ENCODE results near the gene IFNGR1. TPM values are rescaled to one million over a fixed set of nuclear protein-coding genes. Genes with fewer than 3 reads are reported as not detected.

Gene IFNGR1
- total and polyA plus RNA-seq, 2 experiments from 2014 or later: 22.8 to 23.2 TPM

DNA sequence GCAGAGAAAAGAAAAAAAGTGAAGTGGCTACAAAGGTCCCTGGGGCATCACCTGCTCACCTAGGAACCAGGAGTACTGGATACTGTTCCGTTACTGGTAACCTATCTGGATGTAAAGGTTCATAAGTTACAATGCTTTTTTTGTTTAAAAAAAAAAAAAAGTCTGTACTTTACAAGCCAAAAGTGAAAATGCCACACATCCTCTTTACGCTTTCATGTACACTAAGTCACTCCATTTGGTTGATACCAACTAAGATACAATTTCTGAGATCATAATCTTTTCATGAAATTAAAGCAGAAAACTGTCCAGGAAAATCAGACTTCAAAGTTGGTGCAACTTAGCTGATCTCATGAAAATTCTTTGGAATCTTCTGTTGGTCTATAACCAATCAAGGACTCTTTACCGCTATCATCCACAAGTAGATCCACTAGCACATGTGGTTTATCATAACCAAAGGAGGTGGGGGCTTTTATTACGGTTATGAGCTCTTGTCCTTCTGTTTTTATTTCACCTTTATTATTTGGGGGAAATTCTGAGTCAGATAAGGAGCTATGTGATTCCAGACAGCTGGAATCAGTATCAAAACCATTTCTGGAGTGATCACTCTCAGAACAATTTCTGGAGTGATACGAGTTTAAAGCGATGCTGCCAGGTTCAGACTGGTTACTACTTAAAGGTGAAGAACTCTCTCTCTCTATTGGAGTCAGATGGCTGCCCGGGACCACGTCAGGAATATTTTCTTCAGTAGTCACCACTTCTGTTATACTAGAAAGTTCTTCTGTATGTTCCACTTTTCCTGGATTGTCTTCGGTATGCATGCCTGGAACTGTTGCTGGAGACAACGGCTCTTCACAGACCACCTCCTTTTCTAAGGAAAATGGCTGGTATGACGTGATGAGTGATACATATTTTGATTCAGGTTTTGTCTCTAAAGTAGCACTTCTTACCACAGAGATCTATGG is 21.2 kb downstream of the IFNGR1 start:
- Mint-ChIP-seq H3K27me3 (ENCODE audit: insufficient read depth, low read depth, poor library complexity) (no peaks in the 10 kb centered on the region), H3K4me3 (no peak overlapping the region), H3K4me1 (no peaks in the 10 kb centered on the region), H3K36me3 (ENCODE audit: low read depth) (peaks cover 48% of the 10 kb centered on the region), H3K27ac (no peak overlapping the region), H3K9me3 (peaks cover 3% of the 10 kb centered on the region; the same call in 2 of the 3 replicates)
- Histone ChIP-seq H3F3A (replicated peaks; ENCODE audit: low read depth) (no peaks in the 10 kb centered on the region), H3K79me2 (replicated peaks; ENCODE audit: insufficient read depth) (no peaks in the 10 kb centered on the region), H3K4me1 (ENCODE audit: insufficient read depth) (no peaks in the 10 kb centered on the region), H3K4me3 (no peak overlapping the region), H3K4me2 (no peak overlapping the region), H2AFZ (no peak overlapping the region), H4K20me1 (replicated peaks; ENCODE audit: insufficient read depth) (no peaks in the 10 kb centered on the region), H3K9me2 (ENCODE audit: insufficient read depth) (no peaks in the 10 kb centered on the region; the same call in 1 of the 2 replicates), H3K27ac (ENCODE audit: low read depth) (no peak overlapping the region), H3K36me3 (ENCODE audit: insufficient read depth) (peaks cover 21% of the 10 kb centered on the region), H3K27me3 (ENCODE audit: insufficient read depth) (no peaks in the 10 kb centered on the region)
- TF ChIP-seq JUNB (IDR thresholded peaks at IDR 0.05; ENCODE audit: unreplicated experiment): no peak
- no peak for TF ChIP-seq EZH2 (IDR thresholded peaks at IDR 0.05; ENCODE audit: low read depth, unreplicated experiment)
- TF ChIP-seq, protein P1, sequence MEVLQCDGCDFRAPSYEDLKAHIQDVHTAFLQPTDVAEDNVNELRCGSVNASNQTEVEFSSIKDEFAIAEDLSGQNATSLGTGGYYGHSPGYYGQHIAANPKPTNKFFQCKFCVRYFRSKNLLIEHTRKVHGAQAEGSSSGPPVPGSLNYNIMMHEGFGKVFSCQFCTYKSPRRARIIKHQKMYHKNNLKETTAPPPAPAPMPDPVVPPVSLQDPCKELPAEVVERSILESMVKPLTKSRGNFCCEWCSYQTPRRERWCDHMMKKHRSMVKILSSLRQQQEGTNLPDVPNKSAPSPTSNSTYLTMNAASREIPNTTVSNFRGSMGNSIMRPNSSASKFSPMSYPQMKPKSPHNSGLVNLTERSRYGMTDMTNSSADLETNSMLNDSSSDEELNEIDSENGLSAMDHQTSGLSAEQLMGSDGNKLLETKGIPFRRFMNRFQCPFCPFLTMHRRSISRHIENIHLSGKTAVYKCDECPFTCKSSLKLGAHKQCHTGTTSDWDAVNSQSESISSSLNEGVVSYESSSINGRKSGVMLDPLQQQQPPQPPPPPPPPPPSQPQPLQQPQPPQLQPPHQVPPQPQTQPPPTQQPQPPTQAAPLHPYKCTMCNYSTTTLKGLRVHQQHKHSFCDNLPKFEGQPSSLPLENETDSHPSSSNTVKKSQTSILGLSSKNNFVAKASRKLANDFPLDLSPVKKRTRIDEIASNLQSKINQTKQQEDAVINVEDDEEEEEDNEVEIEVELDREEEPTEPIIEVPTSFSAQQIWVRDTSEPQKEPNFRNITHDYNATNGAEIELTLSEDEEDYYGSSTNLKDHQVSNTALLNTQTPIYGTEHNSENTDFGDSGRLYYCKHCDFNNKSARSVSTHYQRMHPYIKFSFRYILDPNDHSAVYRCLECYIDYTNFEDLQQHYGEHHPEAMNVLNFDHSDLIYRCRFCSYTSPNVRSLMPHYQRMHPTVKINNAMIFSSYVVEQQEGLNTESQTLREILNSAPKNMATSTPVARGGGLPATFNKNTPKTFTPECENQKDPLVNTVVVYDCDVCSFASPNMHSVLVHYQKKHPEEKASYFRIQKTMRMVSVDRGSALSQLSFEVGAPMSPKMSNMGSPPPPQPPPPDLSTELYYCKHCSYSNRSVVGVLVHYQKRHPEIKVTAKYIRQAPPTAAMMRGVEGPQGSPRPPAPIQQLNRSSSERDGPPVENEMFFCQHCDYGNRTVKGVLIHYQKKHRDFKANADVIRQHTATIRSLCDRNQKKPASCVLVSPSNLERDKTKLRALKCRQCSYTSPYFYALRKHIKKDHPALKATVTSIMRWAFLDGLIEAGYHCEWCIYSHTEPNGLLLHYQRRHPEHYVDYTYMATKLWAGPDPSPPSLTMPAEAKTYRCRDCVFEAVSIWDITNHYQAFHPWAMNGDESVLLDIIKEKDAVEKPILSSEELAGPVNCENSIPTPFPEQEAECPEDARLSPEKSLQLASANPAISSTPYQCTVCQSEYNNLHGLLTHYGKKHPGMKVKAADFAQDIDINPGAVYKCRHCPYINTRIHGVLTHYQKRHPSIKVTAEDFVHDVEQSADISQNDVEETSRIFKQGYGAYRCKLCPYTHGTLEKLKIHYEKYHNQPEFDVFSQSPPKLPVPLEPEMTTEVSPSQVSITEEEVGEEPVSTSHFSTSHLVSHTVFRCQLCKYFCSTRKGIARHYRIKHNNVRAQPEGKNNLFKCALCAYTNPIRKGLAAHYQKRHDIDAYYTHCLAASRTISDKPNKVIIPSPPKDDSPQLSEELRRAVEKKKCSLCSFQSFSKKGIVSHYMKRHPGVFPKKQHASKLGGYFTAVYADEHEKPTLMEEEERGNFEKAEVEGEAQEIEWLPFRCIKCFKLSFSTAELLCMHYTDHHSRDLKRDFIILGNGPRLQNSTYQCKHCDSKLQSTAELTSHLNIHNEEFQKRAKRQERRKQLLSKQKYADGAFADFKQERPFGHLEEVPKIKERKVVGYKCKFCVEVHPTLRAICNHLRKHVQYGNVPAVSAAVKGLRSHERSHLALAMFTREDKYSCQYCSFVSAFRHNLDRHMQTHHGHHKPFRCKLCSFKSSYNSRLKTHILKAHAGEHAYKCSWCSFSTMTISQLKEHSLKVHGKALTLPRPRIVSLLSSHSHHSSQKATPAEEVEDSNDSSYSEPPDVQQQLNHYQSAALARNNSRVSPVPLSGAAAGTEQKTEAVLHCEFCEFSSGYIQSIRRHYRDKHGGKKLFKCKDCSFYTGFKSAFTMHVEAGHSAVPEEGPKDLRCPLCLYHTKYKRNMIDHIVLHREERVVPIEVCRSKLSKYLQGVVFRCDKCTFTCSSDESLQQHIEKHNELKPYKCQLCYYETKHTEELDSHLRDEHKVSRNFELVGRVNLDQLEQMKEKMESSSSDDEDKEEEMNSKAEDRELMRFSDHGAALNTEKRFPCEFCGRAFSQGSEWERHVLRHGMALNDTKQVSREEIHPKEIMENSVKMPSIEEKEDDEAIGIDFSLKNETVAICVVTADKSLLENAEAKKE (CRISPR knock-in tag; IDR thresholded peaks at IDR 0.05): no peak
- no peak for TF ChIP-seq POLR2AphosphoS5 (IDR thresholded peaks at IDR 0.05; ENCODE audit: low read depth)
- no peak for TF ChIP-seq STAT1 (IDR thresholded peaks at IDR 0.05; ENCODE audit: unreplicated experiment)
- TF ChIP-seq, protein P2, sequence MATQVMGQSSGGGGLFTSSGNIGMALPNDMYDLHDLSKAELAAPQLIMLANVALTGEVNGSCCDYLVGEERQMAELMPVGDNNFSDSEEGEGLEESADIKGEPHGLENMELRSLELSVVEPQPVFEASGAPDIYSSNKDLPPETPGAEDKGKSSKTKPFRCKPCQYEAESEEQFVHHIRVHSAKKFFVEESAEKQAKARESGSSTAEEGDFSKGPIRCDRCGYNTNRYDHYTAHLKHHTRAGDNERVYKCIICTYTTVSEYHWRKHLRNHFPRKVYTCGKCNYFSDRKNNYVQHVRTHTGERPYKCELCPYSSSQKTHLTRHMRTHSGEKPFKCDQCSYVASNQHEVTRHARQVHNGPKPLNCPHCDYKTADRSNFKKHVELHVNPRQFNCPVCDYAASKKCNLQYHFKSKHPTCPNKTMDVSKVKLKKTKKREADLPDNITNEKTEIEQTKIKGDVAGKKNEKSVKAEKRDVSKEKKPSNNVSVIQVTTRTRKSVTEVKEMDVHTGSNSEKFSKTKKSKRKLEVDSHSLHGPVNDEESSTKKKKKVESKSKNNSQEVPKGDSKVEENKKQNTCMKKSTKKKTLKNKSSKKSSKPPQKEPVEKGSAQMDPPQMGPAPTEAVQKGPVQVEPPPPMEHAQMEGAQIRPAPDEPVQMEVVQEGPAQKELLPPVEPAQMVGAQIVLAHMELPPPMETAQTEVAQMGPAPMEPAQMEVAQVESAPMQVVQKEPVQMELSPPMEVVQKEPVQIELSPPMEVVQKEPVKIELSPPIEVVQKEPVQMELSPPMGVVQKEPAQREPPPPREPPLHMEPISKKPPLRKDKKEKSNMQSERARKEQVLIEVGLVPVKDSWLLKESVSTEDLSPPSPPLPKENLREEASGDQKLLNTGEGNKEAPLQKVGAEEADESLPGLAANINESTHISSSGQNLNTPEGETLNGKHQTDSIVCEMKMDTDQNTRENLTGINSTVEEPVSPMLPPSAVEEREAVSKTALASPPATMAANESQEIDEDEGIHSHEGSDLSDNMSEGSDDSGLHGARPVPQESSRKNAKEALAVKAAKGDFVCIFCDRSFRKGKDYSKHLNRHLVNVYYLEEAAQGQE (IDR thresholded peaks at IDR 0.05; ENCODE audit: unreplicated experiment): no peak
- no peak for TF ChIP-seq NANOG (IDR thresholded peaks at IDR 0.05; ENCODE audit: borderline replicate concordance)
- TF ChIP-seq EZH2phosphoT487 (IDR thresholded peaks at IDR 0.05; ENCODE audit: unreplicated experiment): no peak
- TF ChIP-seq, protein P3, sequence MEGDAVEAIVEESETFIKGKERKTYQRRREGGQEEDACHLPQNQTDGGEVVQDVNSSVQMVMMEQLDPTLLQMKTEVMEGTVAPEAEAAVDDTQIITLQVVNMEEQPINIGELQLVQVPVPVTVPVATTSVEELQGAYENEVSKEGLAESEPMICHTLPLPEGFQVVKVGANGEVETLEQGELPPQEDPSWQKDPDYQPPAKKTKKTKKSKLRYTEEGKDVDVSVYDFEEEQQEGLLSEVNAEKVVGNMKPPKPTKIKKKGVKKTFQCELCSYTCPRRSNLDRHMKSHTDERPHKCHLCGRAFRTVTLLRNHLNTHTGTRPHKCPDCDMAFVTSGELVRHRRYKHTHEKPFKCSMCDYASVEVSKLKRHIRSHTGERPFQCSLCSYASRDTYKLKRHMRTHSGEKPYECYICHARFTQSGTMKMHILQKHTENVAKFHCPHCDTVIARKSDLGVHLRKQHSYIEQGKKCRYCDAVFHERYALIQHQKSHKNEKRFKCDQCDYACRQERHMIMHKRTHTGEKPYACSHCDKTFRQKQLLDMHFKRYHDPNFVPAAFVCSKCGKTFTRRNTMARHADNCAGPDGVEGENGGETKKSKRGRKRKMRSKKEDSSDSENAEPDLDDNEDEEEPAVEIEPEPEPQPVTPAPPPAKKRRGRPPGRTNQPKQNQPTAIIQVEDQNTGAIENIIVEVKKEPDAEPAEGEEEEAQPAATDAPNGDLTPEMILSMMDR (conservative IDR thresholded peaks at IDR 0.05; ENCODE audit: low read depth in 2 of 2): no peak
- no peak for TF ChIP-seq ZNF331 (CRISPR knock-in tag; IDR thresholded peaks at IDR 0.05; ENCODE audit: low read depth)
- DNase-seq (ENCODE audit: low spot score) (no peak), ATAC-seq (no peak)
